ENCODE results near the gene BOLL. TPM values are rescaled to one million over a fixed set of nuclear protein-coding genes. Genes with fewer than 3 reads are reported as not detected.

The BOLL gene
- total and polyA plus RNA-seq, 7 experiments from 2014 or later: 0.08 TPM; not detected in 6

GRCh38 chr2:197803033-197803444 is 17.9 kb upstream of the BOLL start:
- H3K36me3 ChIP-seq (ENCODE audit: control insufficient read depth in 2 of 3, insufficient read depth in 3 of 3, low read length in 3 of 3): peaks cover 0 to 4% (median 0%) of the 10 kb centered on the region in 3 experiments
- H3K4me1 ChIP-seq (ENCODE audit: control insufficient read depth in 2 of 2, insufficient read depth in 2 of 2, low read length in 2 of 2): peaks cover 10 to 21% of the 10 kb centered on the region in 2 donors
- H3K36me3 Mint-ChIP-seq: no peaks in the 10 kb centered on the region
- POLR2A ChIA-PET: interaction anchor here (1.8 to 3.5 kb wide), 2 partner anchors 67 to 91 kb away, joined by 5 to 10 read pairs; no protein-coding TSS in a partner anchor
- intact Hi-C loops (cut with micrococcal nuclease): loop anchor here (1.0 to 10.0 kb wide), 7 partner anchors 48 to 1669 kb away; partner anchors contain the start of gene CCDC150 (in 1 of the 2)
- CTCF ChIA-PET: interaction anchor here (1.8 to 2.9 kb wide), 3 partner anchors 183 to 493 kb away, joined by 9 to 14 read pairs (median 14); no protein-coding TSS in a partner anchor
- H3K27ac ChIP-seq (ENCODE audit: low read depth, low read length): no peak overlapping the region
- DNase-seq (peak in 7 of 9 donors; percentile 49 to 75 (median 66)), ATAC-seq (peak; percentile 57)
- peaks cover 0 to 6% of the 10 kb centered on the region in 2 donors for H3K27me3 ChIP-seq (ENCODE audit: control insufficient read depth in 2 of 2, insufficient read depth in 2 of 2, low read length in 2 of 2)
- H3K4me1 Mint-ChIP-seq: peaks cover 25 to 43% (median 36%) of the 10 kb centered on the region in 7 donors
- H3K27ac Mint-ChIP-seq: peak overlapping the region in 3 of 9 donors; percentile 29 to 91 (median 78)
- H3K9me3 ChIP-seq (ENCODE audit: control insufficient read depth in 2 of 3, low read length in 3 of 3): no peaks in the 10 kb centered on the region
- H3K9me3 Mint-ChIP-seq: peaks cover 0 to 3% (median 0%) of the 10 kb centered on the region in 11 donors
- H3K27me3 Mint-ChIP-seq: peaks cover 0 to 55% (median 3%) of the 10 kb centered on the region in 5 donors
- no peak overlapping the region for H3K4me3 ChIP-seq (ENCODE audit: low read length)
- peak overlapping the region in 9 of 10 donors; percentile 30 to 84 (median 62) for H3K4me3 Mint-ChIP-seq

DNA sequence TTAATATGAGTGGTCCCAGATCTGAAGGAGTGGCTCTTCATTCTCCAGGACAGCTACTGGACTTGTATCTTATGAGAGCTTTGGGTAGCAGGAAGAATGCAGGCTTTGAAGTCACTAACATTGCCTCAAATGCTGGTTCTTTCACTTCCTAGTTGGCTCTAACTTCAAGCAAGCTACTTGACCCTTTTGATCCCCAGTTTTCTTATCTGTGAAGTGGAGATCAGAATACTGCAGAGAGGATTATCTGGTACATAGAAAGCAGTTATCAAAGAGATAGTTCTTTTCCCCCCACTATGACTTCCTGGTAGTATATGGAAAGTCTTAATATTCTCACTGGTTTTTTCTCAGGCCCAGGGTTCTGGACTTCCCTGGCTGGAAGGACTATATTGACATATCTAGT is 15.9 kb upstream of the BOLL start:
- Histone ChIP-seq H3K4me3 (ENCODE audit: low read length) (no peak overlapping the region), H3K9me3 (ENCODE audit: control insufficient read depth in 2 of 3, low read length in 3 of 3) (no peaks in the 10 kb centered on the region), H3K27me3 (ENCODE audit: control insufficient read depth in 2 of 2, insufficient read depth in 2 of 2, low read length in 2 of 2) (peaks cover 0 to 6% of the 10 kb centered on the region in 2 donors), H3K4me1 (ENCODE audit: control insufficient read depth in 2 of 2, insufficient read depth in 2 of 2, low read length in 2 of 2) (peaks cover 9 to 10% of the 10 kb centered on the region in 2 donors), H3K27ac (ENCODE audit: low read depth, low read length) (no peak overlapping the region), H3K36me3 (ENCODE audit: control insufficient read depth in 2 of 3, insufficient read depth in 3 of 3, low read length in 3 of 3) (peaks cover 0 to 4% (median 0%) of the 10 kb centered on the region in 3 experiments)
- Mint-ChIP-seq H3K4me3 (no peak overlapping the region), H3K9me3 (peaks cover 0 to 3% (median 0%) of the 10 kb centered on the region in 11 donors), H3K4me1 (peaks cover 15 to 23% (median 20%) of the 10 kb centered on the region in 7 donors), H3K27me3 (peaks cover 0 to 53% (median 7%) of the 10 kb centered on the region in 5 donors), H3K27ac (no peak overlapping the region), H3K36me3 (no peaks in the 10 kb centered on the region)
- CTCF ChIA-PET: interaction anchor here (0.7 to 4.4 kb wide), 8 partner anchors 8 to 496 kb away, joined by 3 to 32 read pairs (median 4); no protein-coding TSS in a partner anchor
- intact Hi-C loops (cut with micrococcal nuclease): loop anchor here in 1 of 2 donors (5.0 to 10.0 kb wide), 2 partner anchors 1166 to 1671 kb away; partner anchors contain the start of gene CCDC150
- POLR2A ChIA-PET: interaction anchor here (0.6 kb wide), 1 partner anchor 318 kb away, joined by 3 read pairs; no protein-coding TSS in a partner anchor
- ATAC-seq (no peak), DNase-seq (no peak)

GRCh38 chr2:197800091-197800490 is 15.0 kb upstream of the BOLL start:
- Mint-ChIP-seq H3K9me3 (peaks cover 0 to 3% (median 0%) of the 10 kb centered on the region in 11 donors), H3K36me3 (no peaks in the 10 kb centered on the region), H3K27me3 (peaks cover 0 to 48% (median 7%) of the 10 kb centered on the region in 5 donors), H3K4me3 (no peak overlapping the region), H3K27ac (no peak overlapping the region), H3K4me1 (peaks cover 9 to 16% (median 14%) of the 10 kb centered on the region in 7 donors)
- intact Hi-C loops (cut with micrococcal nuclease): loop anchor here in 1 of 2 donors (5.0 to 10.0 kb wide), 2 partner anchors 1165 to 1672 kb away; partner anchors contain the start of gene CCDC150
- POLR2A ChIA-PET: no interaction called here
- H3K9me3 ChIP-seq (ENCODE audit: control insufficient read depth in 2 of 3, low read length in 3 of 3): no peaks in the 10 kb centered on the region
- H3K27me3 ChIP-seq (ENCODE audit: control insufficient read depth in 2 of 2, insufficient read depth in 2 of 2, low read length in 2 of 2): peaks cover 0 to 6% of the 10 kb centered on the region in 2 donors
- H3K4me3 ChIP-seq (ENCODE audit: low read length): no peak overlapping the region
- CTCF ChIA-PET: interaction anchor here (1.0 to 4.4 kb wide), 6 partner anchors 186 to 497 kb away, joined by 3 to 32 read pairs (median 4); no protein-coding TSS in a partner anchor
- peaks cover 6 to 7% of the 10 kb centered on the region in 2 donors for H3K4me1 ChIP-seq (ENCODE audit: control insufficient read depth in 2 of 2, insufficient read depth in 2 of 2, low read length in 2 of 2)
- DNase-seq (no peak), ATAC-seq (no peak)
- H3K27ac ChIP-seq (ENCODE audit: low read depth, low read length): no peak overlapping the region
- peaks cover 0 to 4% (median 0%) of the 10 kb centered on the region in 3 experiments for H3K36me3 ChIP-seq (ENCODE audit: control insufficient read depth in 2 of 3, insufficient read depth in 3 of 3, low read length in 3 of 3)

DNA sequence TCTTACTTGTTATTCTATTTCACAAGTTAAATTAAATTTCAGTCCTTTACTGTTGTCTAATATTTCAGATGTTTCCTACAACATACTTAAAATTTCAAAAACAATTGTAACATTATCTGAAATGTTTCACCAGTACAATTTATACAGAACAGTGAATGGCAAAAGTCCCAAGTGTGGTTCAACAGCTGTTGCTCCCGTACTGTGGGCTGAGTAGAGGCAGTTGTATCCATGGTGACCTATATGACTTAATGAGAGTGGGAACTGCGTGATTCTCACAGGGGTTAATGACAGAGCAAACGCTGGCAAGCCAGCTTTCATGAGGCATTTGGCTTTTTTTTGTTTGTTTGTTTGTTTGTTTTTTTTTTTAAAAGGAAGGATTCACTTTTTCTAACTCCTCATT is 13.9 kb upstream of the BOLL start:
- no peak overlapping the region for H3K27ac ChIP-seq (ENCODE audit: low read depth, low read length)
- ChIA-PET CTCF (interaction anchor here (4.4 kb wide), 1 partner anchor 498 kb away, joined by 32 read pairs; no protein-coding TSS in a partner anchor), POLR2A (no interaction called here)
- H3K9me3 Mint-ChIP-seq: peaks cover 0 to 3% (median 0%) of the 10 kb centered on the region in 11 donors
- peaks cover 6 to 12% (median 11%) of the 10 kb centered on the region in 7 donors for H3K4me1 Mint-ChIP-seq
- peaks cover 4 to 7% of the 10 kb centered on the region in 2 donors for H3K4me1 ChIP-seq (ENCODE audit: control insufficient read depth in 2 of 2, insufficient read depth in 2 of 2, low read length in 2 of 2)
- H3K27ac Mint-ChIP-seq: no peak overlapping the region
- DNase-seq (no peak), ATAC-seq (no peak)
- H3K27me3 Mint-ChIP-seq: peaks cover 0 to 45% (median 12%) of the 10 kb centered on the region in 5 donors
- peaks cover 0 to 5% of the 10 kb centered on the region in 2 donors for H3K27me3 ChIP-seq (ENCODE audit: control insufficient read depth in 2 of 2, insufficient read depth in 2 of 2, low read length in 2 of 2)
- intact Hi-C loops (cut with micrococcal nuclease): no loop called here
- H3K36me3 ChIP-seq (ENCODE audit: control insufficient read depth in 2 of 3, insufficient read depth in 3 of 3, low read length in 3 of 3): no peaks in the 10 kb centered on the region
- H3K4me3 Mint-ChIP-seq: no peak overlapping the region
- H3K36me3 Mint-ChIP-seq: no peaks in the 10 kb centered on the region
- H3K9me3 ChIP-seq (ENCODE audit: control insufficient read depth in 2 of 3, low read length in 3 of 3): no peaks in the 10 kb centered on the region
- H3K4me3 ChIP-seq (ENCODE audit: low read length): no peak overlapping the region

GRCh38 chr2:197798187-197798586 is 13.1 kb upstream of the BOLL start:
- Histone ChIP-seq H3K36me3 (ENCODE audit: control insufficient read depth in 2 of 3, insufficient read depth in 3 of 3, low read length in 3 of 3) (no peaks in the 10 kb centered on the region), H3K27ac (ENCODE audit: low read depth, low read length) (no peak overlapping the region), H3K27me3 (ENCODE audit: control insufficient read depth in 2 of 2, insufficient read depth in 2 of 2, low read length in 2 of 2) (no peaks in the 10 kb centered on the region), H3K4me1 (ENCODE audit: control insufficient read depth in 2 of 2, insufficient read depth in 2 of 2, low read length in 2 of 2) (peaks cover 0 to 2% of the 10 kb centered on the region in 2 donors), H3K4me3 (ENCODE audit: low read length) (no peak overlapping the region), H3K9me3 (ENCODE audit: control insufficient read depth in 2 of 3, low read length in 3 of 3) (no peaks in the 10 kb centered on the region)
- POLR2A ChIA-PET: no interaction called here
- Mint-ChIP-seq H3K4me3 (no peak overlapping the region), H3K36me3 (no peaks in the 10 kb centered on the region), H3K4me1 (peaks cover 3 to 6% (median 5%) of the 10 kb centered on the region in 7 donors), H3K27ac (no peak overlapping the region), H3K27me3 (peaks cover 0 to 47% (median 18%) of the 10 kb centered on the region in 5 donors), H3K9me3 (peaks cover 0 to 3% (median 0%) of the 10 kb centered on the region in 11 donors)
- intact Hi-C loops (cut with micrococcal nuclease): no loop called here
- CTCF ChIA-PET: interaction anchor here (4.4 kb wide), 1 partner anchor 499 kb away, joined by 32 read pairs; no protein-coding TSS in a partner anchor
- ATAC-seq (no peak), DNase-seq (no peak)

GRCh38 chr2:197795277-197795676 is 10.2 kb upstream of the BOLL start:
- DNase-seq (no peak), ATAC-seq (no peak)
- Mint-ChIP-seq H3K9me3 (peaks cover 0 to 7% (median 0%) of the 10 kb centered on the region in 11 donors), H3K27ac (no peak overlapping the region), H3K36me3 (no peaks in the 10 kb centered on the region), H3K27me3 (peaks cover 0 to 46% (median 23%) of the 10 kb centered on the region in 5 donors), H3K4me1 (peaks cover 0 to 4% (median 0%) of the 10 kb centered on the region in 7 donors), H3K4me3 (no peak overlapping the region)
- ChIA-PET CTCF (interaction anchor here (0.9 kb wide), 1 partner anchor 501 kb away, joined by 3 read pairs; no protein-coding TSS in a partner anchor), POLR2A (interaction anchor here (0.9 kb wide), 1 partner anchor 9 kb away, joined by 3 read pairs; the partner anchor contains the start of gene PLCL1)
- peaks cover 0 to 5% of the 10 kb centered on the region in 2 donors for H3K27me3 ChIP-seq (ENCODE audit: control insufficient read depth in 2 of 2, insufficient read depth in 2 of 2, low read length in 2 of 2)
- H3K9me3 ChIP-seq (ENCODE audit: control insufficient read depth in 2 of 3, low read length in 3 of 3): no peaks in the 10 kb centered on the region
- no peaks in the 10 kb centered on the region for H3K4me1 ChIP-seq (ENCODE audit: control insufficient read depth in 2 of 2, insufficient read depth in 2 of 2, low read length in 2 of 2)
- H3K27ac ChIP-seq (ENCODE audit: low read depth, low read length): no peak overlapping the region
- intact Hi-C loops (cut with micrococcal nuclease): no loop called here
- H3K4me3 ChIP-seq (ENCODE audit: low read length): no peak overlapping the region
- no peaks in the 10 kb centered on the region for H3K36me3 ChIP-seq (ENCODE audit: control insufficient read depth in 2 of 3, insufficient read depth in 3 of 3, low read length in 3 of 3)

Measured in naive thymus-derived CD4-positive, alpha-beta T cell (primary cell).